ENCODE results near the gene KDM4C.
"Not testable (repeated sequence)": the region's sequence is repeated elsewhere in the genome, so short reads cannot be mapped to it uniquely, and the experiment has no call there.

The KDM4C gene

DNA sequence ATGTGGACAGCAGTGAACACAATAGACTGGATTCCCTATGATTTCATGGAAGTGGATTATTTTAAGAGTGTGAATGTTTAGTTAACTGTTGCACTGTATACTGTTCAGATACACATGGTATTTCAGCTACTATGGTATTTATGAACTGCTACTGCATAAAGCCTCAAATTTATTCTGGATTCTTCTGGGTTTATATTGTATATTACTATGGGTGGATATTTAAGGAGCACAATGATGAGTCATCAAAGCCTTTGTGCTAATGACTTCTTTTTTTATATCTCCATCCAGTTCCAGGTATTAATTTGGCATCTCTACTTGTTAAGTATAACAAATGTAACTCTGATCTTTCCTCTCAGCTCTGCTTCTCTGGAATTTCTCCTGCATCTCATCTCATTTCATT, 6.8 kb downstream of the KDM4C start:
- no peak for DNase-seq

DNA sequence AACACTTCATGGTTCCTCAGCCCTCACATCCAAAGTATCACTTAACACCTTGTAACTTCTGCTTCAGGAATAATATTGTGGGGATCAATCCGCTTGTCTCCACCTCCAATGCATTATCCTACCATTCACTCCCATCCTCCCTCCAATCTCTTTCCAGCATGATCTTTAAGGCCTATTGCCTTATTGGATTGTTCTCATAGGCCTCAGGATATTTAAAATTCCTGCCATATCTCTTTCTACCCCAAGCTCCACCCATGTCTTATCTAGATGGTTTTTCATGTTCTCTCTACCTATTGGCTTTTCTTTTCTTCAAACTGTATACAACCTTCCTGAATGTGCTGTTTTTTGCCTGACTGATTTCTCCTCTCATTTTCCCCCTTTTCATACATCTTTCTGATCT, 7.2 kb downstream of the KDM4C start:
- DNase-seq = no peak

DNA sequence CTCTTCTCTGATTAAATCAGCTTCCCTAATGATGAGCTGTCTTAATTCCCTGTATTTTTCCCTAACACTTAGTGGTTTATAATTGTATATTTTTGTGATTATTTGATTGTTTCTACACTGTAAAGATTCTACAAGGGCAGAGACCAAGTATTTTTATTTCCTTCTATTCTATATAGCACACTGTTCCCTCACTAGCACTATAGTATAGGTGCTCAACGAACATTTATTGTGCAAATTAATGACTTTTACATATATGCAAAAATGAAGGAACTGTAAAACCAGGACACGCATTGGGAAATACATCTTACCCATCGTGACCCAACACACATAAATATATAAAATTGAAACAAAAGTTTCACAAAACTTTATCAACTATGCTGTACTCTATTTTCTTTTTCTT, 7.6 kb downstream of the KDM4C start:
- DNase-seq = no peak

DNA sequence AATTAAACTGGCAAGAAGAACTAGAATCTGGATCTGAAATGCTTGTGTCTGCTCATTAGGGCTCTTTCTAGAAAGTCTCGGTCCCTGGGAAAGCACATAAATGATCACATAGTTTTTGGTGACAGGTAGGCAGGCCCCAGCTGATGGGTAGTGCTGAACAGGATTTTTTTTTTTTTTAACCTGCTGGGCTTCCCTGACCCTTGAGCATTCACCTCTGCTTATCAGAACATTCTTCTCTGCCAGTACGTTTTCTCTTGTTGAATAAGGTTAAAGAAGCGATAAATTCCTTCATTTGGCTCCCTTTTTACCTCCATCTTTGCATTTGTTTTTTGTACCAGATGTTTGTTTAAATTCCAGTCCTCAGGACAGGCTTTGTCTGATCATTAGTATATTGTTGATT, 8.8 kb downstream of the KDM4C start:
- no peak for DNase-seq

DNA sequence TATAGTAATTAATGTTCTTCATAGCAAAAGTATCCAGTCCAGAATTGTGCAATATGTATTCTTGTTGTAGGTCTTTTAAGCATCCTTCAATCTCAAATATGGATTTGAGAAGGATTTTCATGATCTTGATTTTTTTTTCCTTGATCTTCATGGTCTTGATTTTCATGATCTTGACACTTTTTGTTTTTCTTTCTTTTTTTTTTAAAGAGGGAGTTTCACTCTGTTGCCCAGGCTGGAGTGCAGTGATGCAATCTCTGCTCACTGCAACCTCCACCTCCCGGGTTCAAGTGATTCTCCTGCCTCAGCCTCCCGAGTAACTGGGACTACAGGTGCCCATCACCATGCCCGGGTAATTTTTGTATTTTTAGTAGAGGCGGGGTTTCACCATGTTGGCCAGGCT, 10.8 kb downstream of the KDM4C start:
- not testable (repeated sequence) for DNase-seq

DNA sequence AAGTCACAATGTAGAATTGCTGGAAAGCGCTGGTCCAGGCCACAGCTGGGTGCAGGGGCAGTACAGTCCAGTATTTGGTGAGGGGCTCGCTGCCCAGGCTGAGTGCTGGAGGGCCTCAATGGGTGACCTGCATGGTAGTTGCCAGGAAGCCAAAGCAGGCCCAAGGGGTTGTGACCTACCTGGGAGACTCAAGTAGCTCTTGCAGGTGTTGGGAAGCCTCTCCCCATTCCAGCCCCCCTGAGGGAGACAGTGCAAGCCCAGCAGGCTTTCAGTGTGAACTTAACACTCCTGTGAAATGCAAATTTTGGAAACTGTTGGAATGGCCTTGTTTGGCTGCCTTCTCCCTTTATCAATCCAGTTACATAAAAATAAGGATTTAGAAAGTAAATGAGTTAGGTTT, 13.9 kb downstream of the KDM4C start:
- DNase-seq = no peak

DNA sequence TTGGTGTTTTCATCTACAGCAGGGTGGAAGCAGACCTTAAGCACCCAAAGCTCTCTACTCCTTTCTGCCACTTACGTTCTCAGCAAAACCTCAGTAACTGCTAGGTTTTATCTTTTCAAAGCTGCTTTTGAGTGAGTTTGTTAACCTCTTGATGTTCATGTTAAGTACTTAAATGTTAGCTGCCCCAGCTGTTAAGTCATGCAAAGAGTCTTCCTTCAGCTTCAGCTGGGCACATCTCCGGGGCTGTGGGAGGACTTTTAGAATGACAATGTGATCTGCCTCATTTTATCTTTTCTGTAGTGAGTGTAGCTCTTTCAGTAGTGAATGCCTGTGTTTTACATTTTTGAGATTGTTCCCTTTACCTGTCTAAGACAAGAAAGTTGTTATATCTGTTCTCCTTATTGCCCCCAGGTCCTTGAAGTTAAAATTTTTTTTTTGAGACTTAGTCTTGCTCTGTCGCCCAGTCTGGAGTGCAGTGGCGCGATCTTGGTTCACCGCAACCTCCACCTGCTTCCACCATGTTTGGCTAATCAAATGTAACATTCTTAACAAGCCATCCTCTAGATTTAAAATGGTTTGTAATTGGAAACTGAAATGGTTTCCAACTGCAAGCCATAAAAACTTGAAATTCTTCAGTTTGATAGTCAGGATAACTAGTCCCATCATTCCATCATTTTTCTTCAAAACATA, 19.6 kb downstream of the KDM4C start:
- no peak for DNase-seq

DNA sequence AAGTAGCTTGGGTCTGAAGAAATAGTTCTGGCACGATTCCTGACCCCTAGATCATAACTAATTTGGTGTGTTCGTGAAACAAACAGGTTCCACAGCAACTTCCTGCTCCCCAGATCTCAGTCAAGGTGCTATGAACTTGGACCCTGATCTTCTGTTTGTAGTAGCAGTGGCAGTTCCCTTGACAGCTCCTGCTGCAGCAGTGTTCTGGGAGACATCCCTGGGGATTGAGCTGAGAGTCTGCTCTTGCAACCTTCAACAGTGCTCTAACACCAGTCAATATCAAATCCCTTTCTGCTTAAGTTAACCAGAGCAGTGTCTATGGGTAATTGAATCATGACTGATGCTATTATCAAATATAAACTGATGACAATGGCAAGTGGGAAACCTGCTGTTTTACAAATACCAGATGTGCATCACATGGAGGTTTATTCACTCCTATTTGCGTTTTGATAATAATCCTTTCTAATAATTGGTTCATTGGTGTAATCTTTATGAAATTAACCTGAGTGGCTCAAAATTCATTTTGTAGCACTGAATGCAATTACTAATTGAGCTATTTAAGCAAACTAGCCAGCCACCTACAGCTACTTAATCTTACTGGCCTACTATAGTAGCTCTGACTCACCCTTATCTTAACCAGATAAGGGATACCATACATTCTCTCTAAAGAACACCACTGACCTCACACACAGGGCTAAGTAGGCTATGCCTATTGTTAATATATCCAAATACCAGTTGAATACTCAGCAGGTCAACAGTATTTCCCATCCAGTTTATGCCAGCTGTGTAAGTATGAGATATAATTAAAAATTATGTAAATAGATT, 21.9 kb downstream of the KDM4C start:
- no peak for DNase-seq

DNA sequence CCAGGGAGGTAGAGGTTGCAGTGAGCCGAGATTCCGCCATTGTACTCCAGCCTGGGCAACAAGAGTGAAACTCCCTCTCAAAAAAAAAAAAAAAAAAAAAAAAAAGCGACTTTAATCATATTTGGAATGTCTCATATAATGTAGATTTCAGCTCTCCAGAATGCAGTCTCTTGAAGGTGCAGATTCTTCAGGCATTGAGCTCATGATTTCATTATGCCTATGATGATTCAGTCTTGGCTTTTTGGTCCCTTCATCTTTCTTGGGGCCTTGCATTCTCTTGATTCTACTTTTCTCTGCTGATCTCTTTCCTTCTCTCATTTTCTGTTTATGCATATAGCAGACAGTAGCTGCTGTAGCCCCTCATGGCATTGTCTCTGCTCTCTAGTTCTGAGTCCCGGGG, 22.9 kb downstream of the KDM4C start:
- DNase-seq = no peak

DNA sequence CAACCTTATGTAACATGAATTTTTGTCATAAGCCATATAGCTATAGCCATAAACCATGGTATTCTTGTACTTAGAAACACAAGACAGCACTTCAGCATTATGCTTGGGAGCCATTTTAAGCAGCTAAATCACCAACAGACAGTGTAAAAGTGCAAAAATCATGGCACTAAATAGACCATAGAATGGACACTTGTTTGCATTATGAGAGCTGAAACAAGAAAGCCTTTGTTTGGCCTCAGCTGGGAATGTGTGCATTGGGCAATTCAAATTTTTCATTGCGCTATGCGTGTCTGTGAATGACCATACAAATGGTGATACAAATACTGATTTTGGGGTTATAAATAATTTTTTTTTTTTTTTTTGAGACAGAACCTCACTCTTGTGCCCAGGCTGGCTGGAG, 23.7 kb downstream of the KDM4C start:
- no peak for DNase-seq

DNA sequence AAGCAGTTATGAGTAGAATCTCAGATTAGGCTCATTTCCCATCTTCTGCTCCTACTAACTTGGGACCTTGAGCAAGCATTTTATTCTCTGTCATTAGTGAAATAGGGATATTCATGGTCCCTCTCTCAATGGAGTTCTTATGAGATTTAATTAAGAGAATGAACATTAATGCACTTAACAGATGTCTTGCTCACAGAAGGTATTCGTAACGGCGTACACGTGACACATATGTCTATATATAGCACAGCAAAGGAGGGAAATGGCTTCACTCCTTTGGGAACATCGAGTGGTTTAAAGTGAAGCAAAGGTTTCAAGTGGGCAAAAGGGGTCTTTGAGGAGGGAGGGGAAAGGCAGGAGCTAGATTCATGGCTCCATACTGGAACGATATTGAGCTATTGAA, 24.6 kb downstream of the KDM4C start:
- no peak for DNase-seq

DNA sequence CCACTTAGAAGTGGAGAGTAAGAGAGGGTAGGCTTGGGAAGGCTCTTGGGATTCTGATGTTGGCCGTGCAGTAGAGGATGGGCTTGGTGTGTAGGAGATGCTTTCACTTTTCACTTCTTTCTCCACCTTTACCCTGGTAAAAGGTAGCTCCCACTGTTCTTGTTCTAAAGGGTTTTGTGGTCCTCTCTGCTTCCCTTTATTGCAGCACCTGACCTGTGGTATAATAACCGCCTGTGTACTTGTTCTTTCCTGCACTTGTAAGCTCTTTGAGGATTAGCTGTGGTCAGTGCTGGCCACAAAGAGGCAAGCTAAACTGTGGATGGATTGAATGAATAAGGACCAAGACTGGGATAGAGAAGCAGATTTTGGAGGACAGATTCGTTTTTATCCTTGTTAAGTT, 25.2 kb downstream of the KDM4C start:
- DNase-seq = no peak

DNA sequence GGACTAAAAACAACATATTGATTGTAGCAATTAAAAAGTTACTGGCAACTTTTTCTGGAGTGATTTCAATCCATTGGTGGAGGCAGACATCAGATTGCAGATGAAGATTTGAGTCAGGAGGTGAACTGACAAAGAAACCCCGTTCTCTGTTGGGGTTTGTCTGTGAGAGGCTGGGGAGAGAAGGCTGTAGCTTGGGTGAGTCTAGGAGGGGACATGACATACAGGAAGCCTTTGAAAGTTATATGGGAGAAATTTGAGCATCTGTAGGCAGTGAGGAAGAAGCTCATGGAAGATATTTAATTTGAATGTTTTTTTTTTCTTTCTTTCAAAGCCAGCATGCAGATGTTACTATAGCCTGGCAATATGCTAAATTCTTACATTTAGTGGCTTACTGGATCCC, 26.0 kb downstream of the KDM4C start:
- DNase-seq = no peak

DNA sequence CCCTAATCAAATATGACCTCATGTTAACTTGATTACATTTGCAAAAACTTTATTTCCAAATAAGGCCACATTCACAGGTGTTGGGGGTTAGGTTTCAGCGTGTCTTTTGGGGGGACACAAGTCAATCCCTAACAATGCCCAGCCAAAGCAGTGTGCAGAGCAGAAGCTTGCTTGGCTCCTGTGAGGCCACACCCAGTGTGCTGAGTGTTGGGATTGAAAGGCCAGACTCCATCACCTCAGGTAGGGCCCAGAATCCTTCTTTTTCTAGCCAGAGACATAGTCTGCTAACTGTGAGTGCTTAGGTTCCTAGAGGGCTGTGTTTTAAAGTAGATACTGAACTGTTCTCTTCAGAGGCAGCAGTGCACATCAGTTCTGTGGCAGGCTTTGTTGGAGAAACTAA, 27.9 kb downstream of the KDM4C start:
- no peak for DNase-seq

DNA sequence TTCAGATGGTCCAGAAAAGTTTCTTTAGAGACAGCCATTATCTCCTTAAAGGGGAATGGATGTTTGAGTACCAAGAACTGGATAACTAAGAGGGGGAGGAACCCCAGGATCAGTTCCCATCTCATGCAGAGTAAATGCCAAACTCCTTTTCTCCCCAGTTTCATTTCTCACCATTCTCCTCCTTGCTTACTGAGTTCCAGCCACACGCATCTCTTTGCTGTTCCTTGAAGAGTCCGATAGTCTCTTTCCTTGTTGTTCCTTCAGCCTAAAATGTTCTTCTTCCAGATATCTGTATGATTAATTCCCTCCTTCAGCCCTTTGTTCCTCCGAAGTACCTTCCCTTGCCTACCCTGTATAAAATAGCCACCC, 30.0 kb downstream of the KDM4C start:
- DNase-seq = no peak

DNA sequence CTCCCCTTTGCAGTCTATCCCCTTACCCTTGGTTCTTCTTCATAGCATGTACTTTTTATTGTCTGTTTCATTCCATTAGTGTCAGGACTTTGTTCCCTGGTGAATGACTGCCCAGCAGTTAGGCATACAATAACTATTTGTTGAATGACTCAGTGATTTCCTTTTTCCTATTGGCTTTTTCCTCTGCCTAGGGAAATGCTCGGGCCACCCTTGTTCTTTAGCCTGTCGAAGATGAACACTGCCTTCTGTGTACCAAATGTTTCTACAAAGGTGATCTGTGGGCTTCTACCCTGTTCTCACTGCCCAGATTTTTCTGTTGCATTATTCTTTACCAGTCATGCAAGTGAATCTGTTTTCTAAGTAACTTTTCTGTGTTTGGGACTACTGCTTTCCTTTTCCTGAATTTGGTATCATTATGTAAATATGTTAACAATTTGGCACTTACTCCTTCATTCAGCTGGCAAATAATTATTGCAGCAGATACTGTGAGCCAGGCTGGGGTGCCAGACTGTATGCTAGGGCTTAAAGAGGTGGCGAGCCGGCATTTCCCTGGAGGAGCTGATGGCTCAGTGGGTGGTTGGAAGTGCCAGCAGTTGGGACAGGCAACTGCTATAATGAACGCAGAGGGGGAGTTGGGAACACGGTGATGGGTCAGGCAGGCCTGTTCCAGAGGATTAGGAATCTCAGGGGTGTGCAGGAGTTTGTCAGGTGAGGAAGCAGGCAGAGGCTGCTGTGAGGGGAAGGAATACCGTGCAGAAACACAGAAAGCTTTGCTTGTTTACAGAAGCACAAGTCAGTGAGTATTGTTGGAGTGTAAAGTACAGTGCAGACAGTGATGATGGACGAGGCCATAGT, 30.6 kb downstream of the KDM4C start:
- DNase-seq = no peak

DNA sequence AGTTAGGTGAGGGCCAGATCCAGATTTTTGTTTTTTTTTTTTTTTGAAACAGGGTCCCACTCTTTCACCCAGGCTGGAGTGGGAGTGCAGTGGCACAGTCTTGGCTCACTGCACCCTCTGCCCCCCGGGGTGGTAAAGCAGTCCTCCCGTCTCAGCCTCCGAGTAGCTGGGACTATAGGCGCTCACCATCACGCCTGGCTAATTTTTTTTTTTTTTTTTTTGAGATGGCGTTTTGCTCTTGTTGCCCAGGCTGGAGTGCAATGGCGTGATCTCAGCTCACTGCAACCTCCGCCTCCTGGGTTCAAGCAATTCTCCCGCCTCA, 31.2 kb downstream of the KDM4C start:
- not testable (repeated sequence) for DNase-seq

DNA sequence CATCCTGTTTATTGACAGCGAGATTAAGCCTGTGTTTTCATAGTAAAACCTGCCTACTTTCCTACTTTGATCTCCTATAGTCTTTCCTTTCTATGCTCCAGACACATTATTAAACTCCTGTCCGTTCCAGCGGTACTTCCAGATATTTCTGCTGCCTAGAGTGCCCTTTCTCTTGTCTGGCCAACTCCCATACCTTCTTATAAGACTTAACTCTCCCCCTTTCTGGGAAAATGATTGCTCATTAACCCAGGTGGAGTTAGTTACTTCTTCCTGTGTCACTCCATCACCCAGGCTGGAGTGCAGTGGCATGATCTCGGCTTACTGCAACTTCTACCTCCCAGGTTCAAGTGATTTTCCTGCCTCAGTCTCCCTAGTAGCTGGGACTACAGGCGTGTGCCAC, 33.1 kb downstream of the KDM4C start:
- DNase-seq = no peak

DNA sequence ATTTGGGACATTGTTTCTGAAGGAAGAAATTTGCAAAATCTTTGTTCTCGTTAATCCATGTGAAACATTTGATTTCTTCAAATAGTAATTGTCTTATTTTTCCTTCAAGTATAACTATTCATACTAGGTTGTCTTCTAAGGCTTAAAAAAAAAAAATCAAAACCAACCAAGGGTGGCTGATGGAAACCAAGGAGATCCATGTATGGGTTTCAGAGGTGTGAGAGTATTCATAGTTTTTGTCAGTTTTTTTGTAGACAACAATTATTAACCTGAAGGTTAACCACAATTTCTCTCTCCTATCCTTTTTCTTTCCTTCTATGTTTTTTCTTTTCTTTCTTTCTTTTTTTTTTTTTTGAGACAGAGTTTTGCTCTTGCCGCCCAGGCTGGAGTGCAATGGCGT, 35.4 kb downstream of the KDM4C start:
- no peak for DNase-seq

DNA sequence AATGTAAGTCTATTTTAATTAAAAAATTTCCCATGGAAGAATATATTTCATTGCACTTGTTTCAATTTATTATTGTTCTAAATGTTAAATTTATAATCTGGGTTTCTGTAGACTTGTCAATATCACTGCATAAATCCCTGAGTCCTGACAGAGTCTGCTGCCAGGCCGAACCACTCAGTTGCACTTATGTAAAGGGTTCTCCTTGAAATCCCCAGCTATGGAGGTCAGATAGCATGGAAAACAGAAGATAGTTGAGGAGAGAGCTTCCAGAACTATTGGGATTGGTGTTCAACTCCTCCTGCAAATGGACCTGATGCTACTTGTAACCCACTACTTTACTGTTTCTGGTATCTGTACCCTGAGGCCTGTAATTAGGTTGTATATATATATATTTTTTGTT, 37.2 kb downstream of the KDM4C start:
- no peak for DNase-seq

DNA sequence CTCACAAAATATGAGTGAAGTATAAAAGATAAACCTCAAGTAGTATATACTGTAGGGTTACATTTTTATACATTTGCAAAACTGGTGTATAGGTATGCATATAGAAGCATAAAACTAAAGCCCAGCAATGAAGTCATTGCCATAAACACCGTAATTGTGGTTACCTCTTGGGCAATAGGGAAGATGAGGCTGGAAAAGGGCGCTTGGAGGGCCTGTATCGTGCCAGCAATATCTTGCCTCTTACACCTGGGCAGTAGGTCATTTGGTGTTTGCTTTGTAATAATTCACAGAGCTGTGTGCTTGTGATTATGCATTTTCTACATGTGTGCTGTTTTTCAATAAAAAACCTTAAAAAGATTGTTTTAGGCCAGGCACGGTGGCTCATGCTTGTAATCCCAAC, 45.2 kb downstream of the KDM4C start:
- DNase-seq = no peak

DNA sequence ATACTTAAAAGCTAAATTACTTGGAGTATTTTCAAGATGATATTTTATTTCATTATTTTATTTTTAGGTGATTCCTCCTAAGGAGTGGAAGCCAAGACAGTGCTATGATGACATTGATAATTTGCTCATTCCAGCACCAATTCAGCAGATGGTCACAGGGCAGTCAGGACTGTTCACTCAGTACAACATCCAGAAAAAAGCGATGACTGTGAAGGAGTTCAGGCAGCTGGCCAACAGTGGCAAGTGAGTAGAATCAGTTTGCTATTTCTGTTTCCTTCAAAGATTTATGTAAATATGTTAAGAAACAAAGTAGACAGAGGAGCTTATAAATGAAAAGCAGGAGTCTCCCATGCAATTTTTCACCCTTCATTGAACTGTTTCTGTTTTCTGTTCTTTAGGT, 47.8 kb downstream of the KDM4C start:
- no peak for DNase-seq

DNA sequence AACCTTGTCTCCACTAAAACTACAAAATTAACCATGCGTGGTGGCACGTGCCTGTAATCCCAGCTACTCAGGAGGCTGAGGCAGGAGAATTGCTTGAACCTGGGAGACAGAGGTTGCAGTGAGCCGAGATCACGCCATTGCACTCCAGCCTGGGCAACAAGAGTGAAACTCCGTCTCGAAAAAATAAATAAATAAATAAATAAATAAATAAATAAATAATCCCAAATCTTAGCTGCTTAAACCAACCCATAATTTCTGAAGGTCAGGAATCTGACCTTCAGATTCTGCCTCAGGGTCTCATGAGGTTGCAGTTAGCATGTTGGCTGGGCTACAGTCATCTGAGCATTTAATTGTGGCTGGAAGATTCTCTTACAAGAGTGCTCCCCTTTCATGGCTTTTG, 48.5 kb downstream of the KDM4C start:
- not testable (repeated sequence) for DNase-seq

DNA sequence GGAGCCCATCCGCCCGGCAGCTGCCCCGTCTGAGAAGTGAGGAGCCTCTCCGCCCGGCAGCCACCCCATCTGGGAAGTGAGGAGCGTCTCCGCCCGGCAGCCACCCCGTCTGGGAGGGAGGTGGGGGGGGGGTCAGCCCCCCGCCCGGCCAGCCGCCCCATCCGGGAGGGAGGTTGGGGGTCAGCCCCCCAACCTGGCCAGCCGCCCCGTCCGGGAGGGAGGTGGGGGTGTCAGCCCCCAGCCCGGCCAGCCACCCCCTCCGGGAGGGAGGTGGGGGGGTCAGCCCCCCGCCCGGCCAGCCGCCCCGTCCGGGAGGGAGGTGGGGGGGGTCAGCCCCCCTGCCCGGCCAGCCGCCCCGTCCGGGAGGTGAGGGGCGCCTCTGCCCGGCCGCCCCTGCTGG, 49.9 kb downstream of the KDM4C start:
- DNase-seq = not testable (repeated sequence)
